IMR-90 (cell line): ENCODE results near the gene SUSD6. TPM values are rescaled to one million over a fixed set of nuclear protein-coding genes. Genes with fewer than 3 reads are reported as not detected.

ENCODE experiments used
- ATAC-seq: fragments of 200-7000 bp; cut with Tn5 transposase; 2 replicates; pipeline ENCODE4 v1.9.1; 2020; ENCODE audit warnings: low read depth, mild to moderate bottlenecking, moderate library complexity
- BruUV-seq: library from RNA; stranded (reverse); fragments of 400-500 nt; replicated peaks from 2 replicates; lab custom pipeline; 2021; lab: Mats Ljungman, UMichigan
- CTCF ChIA-PET: fragments of 300-600 bp; formaldehyde crosslinking; extraction: SDS; loops from one replicate; lab custom pipeline; 2021; ENCODE audit warnings: antibody characterized with exemption; lab: Yijun Ruan, JAX
- POLR2A ChIA-PET: fragments of 300-600 bp; sonication (Branson Sonifier 250); formaldehyde crosslinking; loops from one replicate; lab custom pipeline; 2022; ENCODE audit warnings: antibody characterized with exemption; ENCODE audit not compliant: unreplicated experiment; lab: Charles Lee
- DNase-seq: peaks from one replicate; pipeline ENCODE4 v3.0.0; 2013
- H2AFZ ChIP-seq: replicated peaks from 2 replicates; pipeline ENCODE3; 2013; ENCODE audit warnings: low read length, mild to moderate bottlenecking; ENCODE audit not compliant: poor library complexity
- H2AK5ac ChIP-seq: 2 replicates; pipeline ENCODE4 v1.6.1; 2013; ENCODE audit warnings: low read depth, low read length, inconsistent platforms
- H2AK9ac ChIP-seq: replicated peaks from 2 replicates; pipeline ENCODE3; 2013; ENCODE audit warnings: mild to moderate bottlenecking, low read depth, low read length, moderate library complexity; ENCODE audit not compliant: poor library complexity
- H2BK120ac ChIP-seq: 2 replicates; pipeline ENCODE4 v1.6.1; 2013; ENCODE audit warnings: low read depth, low read length, inconsistent platforms
- H2BK15ac ChIP-seq: 3 replicates; pipeline ENCODE4 v1.6.1; 2013; ENCODE audit warnings: low read depth, low read length, inconsistent platforms
- H2BK20ac ChIP-seq: 2 replicates; pipeline ENCODE4 v1.6.1; 2013; ENCODE audit warnings: low read depth, mild to moderate bottlenecking, inconsistent platforms, low read length, moderate library complexity
- H2BK5ac ChIP-seq: 2 replicates; pipeline ENCODE4 v1.6.1; 2013; ENCODE audit warnings: mild to moderate bottlenecking, low read depth, low read length, inconsistent platforms; ENCODE audit not compliant: poor library complexity, severe bottlenecking
- H3K14ac ChIP-seq: replicated peaks from 2 replicates; pipeline ENCODE4 v1.6.1; 2013; ENCODE audit warnings: low read depth, low read length, inconsistent platforms
- H3K18ac ChIP-seq: 2 replicates; pipeline ENCODE4 v1.6.1; 2013; ENCODE audit warnings: low read depth, low read length, control low read depth
- H3K23ac ChIP-seq: 2 replicates; pipeline ENCODE4 v1.6.1; 2013; ENCODE audit warnings: low read depth, low read length, inconsistent platforms
- H3K27ac ChIP-seq: 2 replicates; pipeline ENCODE4 v1.5.1; 2013; ENCODE audit warnings: mild to moderate bottlenecking, control low read depth, low read length; ENCODE audit not compliant: insufficient read depth
- H3K27me3 ChIP-seq: 2 replicates; pipeline ENCODE4 v1.6.1; 2013; ENCODE audit warnings: low read length; ENCODE audit not compliant: control insufficient read depth, insufficient read depth
- H3K36me3 ChIP-seq: 2 replicates; pipeline ENCODE4 v1.6.1; 2013; ENCODE audit warnings: low read length, mixed read lengths; ENCODE audit not compliant: control insufficient read depth, insufficient read depth
- H3K4ac ChIP-seq: 2 replicates; pipeline ENCODE4 v1.6.1; 2013; ENCODE audit warnings: low read depth, low read length, inconsistent platforms
- H3K4me1 ChIP-seq: 2 replicates; pipeline ENCODE4 v1.6.1; 2013; ENCODE audit warnings: low read length, mixed read lengths; ENCODE audit not compliant: control insufficient read depth, insufficient read depth
- H3K4me2 ChIP-seq: 2 replicates; pipeline ENCODE4 v1.6.1; 2013; ENCODE audit warnings: low read depth, mild to moderate bottlenecking, control low read depth, low read length, moderate library complexity
- H3K4me3 ChIP-seq: 2 replicates; pipeline ENCODE4 v1.5.1; 2013; ENCODE audit warnings: low read depth, mild to moderate bottlenecking, control low read depth, low read length, moderate library complexity; ENCODE audit not compliant: insufficient read depth
- H3K56ac ChIP-seq: 2 replicates; pipeline ENCODE4 v1.6.1; 2013; ENCODE audit warnings: low read length, inconsistent platforms; ENCODE audit not compliant: insufficient read depth; ENCODE audit errors: extremely low read depth
- H3K79me1 ChIP-seq, 2 experiments: 2 replicates each; pipeline ENCODE4 v1.6.1; 2013; ENCODE audit warnings: low read length in 2 of 2, inconsistent platforms in 1 of 2, low read depth in 1 of 2
- H3K9ac ChIP-seq: 2 replicates; pipeline ENCODE4 v1.6.1; 2013; ENCODE audit warnings: low read depth, low read length, control low read depth
- H3K9me1 ChIP-seq: 2 replicates; pipeline ENCODE4 v1.6.1; 2013; ENCODE audit warnings: low read length, inconsistent platforms; ENCODE audit not compliant: insufficient read depth
- H3K9me3 ChIP-seq: 2 replicates; pipeline ENCODE4 v1.6.1; 2013; ENCODE audit warnings: low read length; ENCODE audit not compliant: control insufficient read depth, insufficient read depth
- H4K20me1 ChIP-seq: 2 replicates; pipeline ENCODE4 v1.6.1; 2013; ENCODE audit warnings: low read length, inconsistent platforms; ENCODE audit not compliant: insufficient read depth
- H4K5ac ChIP-seq: 2 replicates; pipeline ENCODE4 v1.6.1; 2013; ENCODE audit warnings: mild to moderate bottlenecking, low read depth, low read length, control low read depth
- H4K8ac ChIP-seq, 2 experiments: 2 replicates each; pipeline ENCODE4 v1.6.1; 2013; ENCODE audit warnings: low read depth in 2 of 2, low read length in 2 of 2, control low read depth in 1 of 2, inconsistent platforms in 1 of 2
- H4K91ac ChIP-seq: 2 replicates; pipeline ENCODE4 v1.6.1; 2013; ENCODE audit warnings: low read depth, low read length, inconsistent platforms; ENCODE audit not compliant: insufficient read depth
- CEBPB ChIP-seq: IDR thresholded peaks from 2 replicates; pipeline ENCODE4 v1.6.1; 2012; ENCODE audit warnings: low read depth, low read length, improper control_type of control experiment
- SMC3 ChIP-seq: fragments of 150-350 bp; IDR thresholded peaks from 2 replicates; pipeline ENCODE4 v1.6.1; 2016; ENCODE audit warnings: low read depth, mild to moderate bottlenecking, antibody characterized with exemption, low read length, moderate library complexity
- WGBS, 2 experiments: methylation state at CpG; one replicate each; pipeline versions ENCODE4 v1.1.5 to v1.1.7; 2013; ENCODE audit warnings: missing lambda C conversion rate in 2 of 2; ENCODE audit not compliant: insufficient read length in 1 of 2; ENCODE audit errors: extremely low coverage in 2 of 2; 5-methylcytosine and 5-hydroxymethylcytosine counted together
- dilution Hi-C: fragments of 300-500 bp; cut with HindIII; formaldehyde crosslinking; loops from one replicate; pipeline ENCODE4 v1.14.3; 2018; ENCODE audit warnings: low sequenced_read_pairs; ENCODE audit not compliant: unreplicated experiment
- in situ Hi-C: fragments of 300-500 bp; cut with MboI; formaldehyde crosslinking; loops from 3 replicates; pipeline ENCODE4 v1.14.3; 2019; ENCODE audit warnings: low sequenced_read_pairs, inconsistent platforms, mixed read lengths
- intact Hi-C: fragments of 100-400 bp; cut with micrococcal nuclease; formaldehyde crosslinking; loops from 2 replicates; pipeline ENCODE4 v1.10.0; 2022
- polyA plus RNA-seq, 3 experiments: library from polyadenylated mRNA; depleted of rRNA; stranded (reverse); fragments of >200 nt; gene quantifications; 2 replicates each; pipeline ENCODE4 v1.2.3, GENCODE V29; 2012; ENCODE audit warnings: low replicate concordance in 1 of 3
- total RNA-seq: library from RNA; depleted of rRNA; stranded (reverse); fragments of >200 nt; gene quantifications from 2 replicates; pipeline ENCODE4 v1.2.3, GENCODE V29; 2012

SUSD6 gene
- total and polyA plus RNA-seq, 2 of the 4 experiments (the other 2 are of a cell fraction) = 2.3 to 10.1 TPM

DNA sequence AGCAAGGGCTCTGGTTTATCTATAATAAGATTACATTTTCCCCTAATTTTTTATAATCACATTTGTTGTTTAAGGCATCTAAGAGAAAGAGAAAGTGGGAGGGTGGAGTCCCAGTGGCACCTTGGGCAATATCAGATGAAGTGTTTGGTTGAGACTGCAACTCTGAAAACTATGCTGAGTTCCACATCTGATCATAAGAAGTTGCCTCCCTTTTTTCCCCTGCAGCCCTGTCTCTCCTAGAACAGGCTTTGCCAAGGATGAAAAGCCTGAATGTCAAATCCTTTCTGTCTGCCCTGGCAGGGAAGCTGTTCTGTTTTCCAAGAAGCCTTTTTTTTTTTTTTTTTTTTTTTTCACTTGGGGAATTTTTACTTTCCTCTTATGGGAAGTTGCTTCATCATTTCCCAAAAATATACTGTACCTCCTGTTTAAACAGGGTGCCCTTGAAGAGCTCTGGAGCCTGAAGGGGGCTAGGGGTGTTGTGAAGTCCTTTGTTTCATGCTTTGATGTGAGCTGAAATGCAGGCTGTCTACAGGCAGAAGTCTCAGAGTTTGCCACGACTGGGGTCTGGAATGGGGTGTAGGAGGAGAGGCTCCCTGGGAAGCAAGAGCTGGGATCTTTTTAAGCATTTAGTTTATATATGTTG is 71.3 kb downstream of the SUSD6 start:
- dilution Hi-C loops (no loop called here), in situ Hi-C loops (no loop called here), intact Hi-C loops (no loop called here)
- no peaks in the 10 kb centered on the region for H3K27me3 ChIP-seq
- H3K9me1 ChIP-seq = peaks cover 21% of the 10 kb centered on the region
- H3K4me2 ChIP-seq = no peak overlapping the region; the same call in 1 of the 2 replicates
- TF ChIP-seq CEBPB (0 out of 2 replicates have a peak, but pooled peaks have one; percentile 2), SMC3 (no peak)
- H3K4ac ChIP-seq = no peak overlapping the region
- no peak overlapping the region for H4K91ac ChIP-seq
- POLR2A ChIA-PET = interaction anchor here (0.6 kb wide), 1 partner anchor 187 kb away, joined by 10 read pairs; no protein-coding TSS in a partner anchor
- no peaks in the 10 kb centered on the region for H3K9me3 ChIP-seq
- H3K14ac ChIP-seq = no peak overlapping the region
- H2BK15ac ChIP-seq = no peak overlapping the region
- peaks cover 41% of the 10 kb centered on the region for H4K20me1 ChIP-seq
- no peak overlapping the region; the same call in 1 of the 2 replicates for H3K18ac ChIP-seq
- no peak overlapping the region for H4K8ac ChIP-seq
- no peak overlapping the region; the same call in 1 of the 2 replicates for H4K5ac ChIP-seq
- H2AK9ac ChIP-seq = no peak overlapping the region
- no peak overlapping the region for H3K56ac ChIP-seq
- peaks cover 23 to 76% of the 10 kb centered on the region in 2 experiments for H3K79me1 ChIP-seq
- H3K9ac ChIP-seq = peak overlapping the region; percentile 35; the same call in 1 of the 2 replicates
- no peak overlapping the region; the same call in 1 of the 2 replicates for H3K27ac ChIP-seq
- CTCF ChIA-PET = interaction anchor here (0.6 kb wide), 1 partner anchor 643 kb away, joined by 4 read pairs; no protein-coding TSS in a partner anchor
- H3K23ac ChIP-seq = no peak overlapping the region
- no CpG with 5 or more reads among the region's 1 CpG for WGBS, 2 experiments
- peaks cover 13% of the 10 kb centered on the region for H3K4me1 ChIP-seq
- DNase-seq = no peak
- H3K4me3 ChIP-seq = no peak overlapping the region
- ATAC-seq = no peak
- no peaks in the 10 kb centered on the region for H3K36me3 ChIP-seq
- no TSS peak for BruUV-seq
- no peak overlapping the region for H2AK5ac ChIP-seq
- no peak overlapping the region for H2BK5ac ChIP-seq
- no peak overlapping the region for H2BK20ac ChIP-seq
- no peak overlapping the region for H2BK120ac ChIP-seq
- H2AFZ ChIP-seq = no peak overlapping the region
